ENCODE results near the gene ZEB1. TPM values are rescaled to one million over a fixed set of nuclear protein-coding genes. Genes with fewer than 3 reads are reported as not detected.

ZEB1 gene
- total RNA-seq, 4 donors from 2014 or later = 64.3 to 113 (median 96.7) TPM

GRCh38 chr10:31464552-31464951 lies 145.5 kb downstream of the ZEB1 start:
- TF ChIP-seq CTCF (IDR thresholded peaks at IDR 0.05; ENCODE audit: low read depth) = no peak

- TF ChIP-seq CTCF (IDR thresholded peaks at IDR 0.05; ENCODE audit: low read depth) = no peak
Observed at GRCh38 chr10:31466313-31466712, 147.3 kb downstream of the ZEB1 start.

GRCh38 chr10:31467791-31468535 lies 148.9 kb downstream of the ZEB1 start:
- TF ChIP-seq CTCF (IDR thresholded peaks at IDR 0.05; ENCODE audit: low read depth) = no peak

GRCh38 chr10:31468536-31468859 lies 149.5 kb downstream of the ZEB1 start:
- no peak for TF ChIP-seq CTCF (IDR thresholded peaks at IDR 0.05; ENCODE audit: low read depth)

- no peak for TF ChIP-seq CTCF (IDR thresholded peaks at IDR 0.05; ENCODE audit: low read depth)
Observed at GRCh38 chr10:31475519-31475918, 156.5 kb downstream of the ZEB1 start.

- no peak for TF ChIP-seq CTCF (IDR thresholded peaks at IDR 0.05; ENCODE audit: low read depth)
Observed at GRCh38 chr10:31476088-31476487, 157.1 kb downstream of the ZEB1 start.

- no peak for TF ChIP-seq CTCF (IDR thresholded peaks at IDR 0.05; ENCODE audit: low read depth)
Observed at GRCh38 chr10:31477584-31477983, 158.6 kb downstream of the ZEB1 start.

Measured in subcutaneous adipose tissue (tissue), 4 donors.